HG03342 (cell line): ENCODE results near the gene BABAM2.

Experiments used
- ATAC-seq: cut with Tn5 transposase; IDR thresholded peaks from one replicate; pipeline ENCODE4 v1.9.1; 2021; ENCODE audit warnings: mild to moderate bottlenecking, moderate library complexity; ENCODE audit not compliant: unreplicated experiment

Gene BABAM2

GRCh38 chr2:28381225-28382180 is 491.0 kb downstream of the BABAM2 start:
- no peak for ATAC-seq

GRCh38 chr2:28382755-28383154 is 492.2 kb downstream of the BABAM2 start:
- ATAC-seq = no peak

DNA sequence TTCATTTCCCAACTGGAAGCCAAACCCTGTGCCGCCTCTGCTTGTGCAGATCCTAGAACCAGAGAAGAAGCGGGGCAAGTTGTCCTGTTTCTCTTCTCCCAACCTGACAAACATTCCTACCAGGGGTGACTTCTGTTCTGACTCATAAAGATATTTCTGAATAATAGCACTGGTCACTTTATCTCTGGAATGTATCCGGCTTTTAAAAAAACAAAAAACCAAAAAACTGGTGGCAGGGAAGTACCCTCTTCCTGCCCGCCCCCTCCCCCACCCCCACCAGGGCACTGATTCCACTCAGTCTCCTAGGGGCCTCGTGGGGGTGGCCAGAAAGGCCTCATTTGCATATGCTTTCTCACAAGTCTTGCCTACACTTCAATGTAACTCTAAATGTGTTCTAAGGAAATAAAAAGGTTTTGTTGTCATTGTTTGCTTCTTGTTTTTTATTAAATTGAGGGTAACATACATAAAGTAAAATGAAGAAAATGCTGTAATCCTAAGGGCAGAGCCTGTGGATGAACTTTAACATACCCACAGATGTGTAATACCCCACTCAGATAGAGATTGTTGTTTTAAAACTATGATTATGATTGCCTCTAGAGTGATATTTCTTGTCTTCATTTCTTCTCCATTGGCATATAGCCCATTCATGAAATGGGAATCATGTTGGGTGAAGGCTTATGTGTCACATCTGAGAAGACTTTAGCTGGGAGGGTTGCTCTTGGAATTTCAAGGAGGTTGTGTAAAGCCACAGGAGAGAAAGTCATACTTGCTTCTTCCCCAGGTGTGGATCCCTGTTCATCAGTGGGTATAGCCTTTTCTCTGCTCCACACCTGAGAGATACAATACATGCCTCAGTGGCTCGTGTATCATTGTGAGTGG is 496.8 kb downstream of the BABAM2 start:
- no peak for ATAC-seq
